ENCODE data around the gene PPP2R1B. TPM values are rescaled to one million over a fixed set of nuclear protein-coding genes. Genes with fewer than 3 reads are reported as not detected.

The PPP2R1B gene
- total and polyA plus RNA-seq, 2 of the 8 experiments (the other 6 are each of a cell fraction or from before 2014, with no cell fraction given) = 25.8 to 87.0 TPM

DNA sequence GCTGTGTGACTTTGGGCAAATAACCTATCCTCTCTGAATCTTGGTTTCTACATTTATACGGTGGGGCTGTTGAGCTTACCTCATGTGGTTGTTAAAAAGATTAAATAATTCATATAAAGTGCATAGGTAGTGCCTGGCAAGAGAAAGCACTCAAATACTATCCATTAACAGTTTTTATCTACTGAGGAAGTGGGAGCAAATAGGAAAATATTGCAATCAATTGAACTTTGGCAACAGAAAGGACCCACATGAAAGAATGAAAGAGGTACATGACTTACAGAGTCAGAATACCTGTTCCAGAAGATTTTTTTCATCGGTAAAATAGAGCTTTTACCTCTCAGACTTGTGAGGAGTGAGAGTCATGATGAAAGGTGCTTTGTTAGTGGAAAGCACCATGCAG, 6.3 kb upstream of the PPP2R1B start:
- Histone ChIP-seq H3K4ac (replicated peaks; ENCODE audit: insufficient read length, low read depth, low read length) (no peak overlapping the region), H3K27me3 (replicated peaks in 1 of 4; ENCODE audit: control insufficient read depth in 3 of 4, extremely low read depth in 1 of 4, insufficient read depth in 3 of 4, low read length in 3 of 4) (no peaks in the 10 kb centered on the region), H4K5ac (ENCODE audit: insufficient read length, low read depth, low read length) (no peak overlapping the region), H2BK5ac (ENCODE audit: low read depth, low read length) (no peak overlapping the region), H3K4me3 (ENCODE audit: extremely low read depth in 1 of 4, insufficient read depth in 2 of 4, low read depth in 3 of 4, low read length in 4 of 4) (no peak overlapping the region), H3K14ac (ENCODE audit: insufficient read length) (no peak overlapping the region), H2BK12ac (ENCODE audit: low read depth, low read length) (no peak overlapping the region), H3K9ac (replicated peaks in 1 of 4; ENCODE audit: extremely low read depth in 1 of 4, low read depth in 3 of 4, low read length in 3 of 4) (no peak overlapping the region), H2AK5ac (ENCODE audit: low read depth, low read length) (no peak overlapping the region), H3K4me2 (ENCODE audit: insufficient read depth in 1 of 2, low read depth in 2 of 2, low read length in 2 of 2) (no peak overlapping the region), H2AFZ (ENCODE audit: low read length) (no peak overlapping the region), H3K18ac (ENCODE audit: extremely low read depth, low read length) (no peak overlapping the region), H3K9me3 (ENCODE audit: insufficient read depth in 2 of 2, low read depth in 1 of 2, low read length in 1 of 2) (no peaks in the 10 kb centered on the region), H2BK120ac (replicated peaks; ENCODE audit: low read depth, low read length) (no peak overlapping the region), H2BK15ac (ENCODE audit: low read length) (no peak overlapping the region), H3K56ac (replicated peaks; ENCODE audit: insufficient read length, low read depth, low read length) (no peak overlapping the region), H3K79me2 (ENCODE audit: control insufficient read depth in 1 of 2, insufficient read depth in 2 of 2, low read length in 2 of 2) (no peaks in the 10 kb centered on the region), H4K91ac (replicated peaks; ENCODE audit: insufficient read length, low read length) (no peak overlapping the region), H3K23ac (ENCODE audit: insufficient read length) (no peak overlapping the region), H2BK20ac (ENCODE audit: low read length) (no peak overlapping the region), H3K4me1 (replicated peaks in 1 of 4; ENCODE audit: control insufficient read depth in 3 of 4, insufficient read depth in 4 of 4, low read length in 3 of 4) (peaks cover 0 to 10% (median 5%) of the 10 kb centered on the region in 4 experiments; a peak in 2 of 7 replicates), H3K27ac (ENCODE audit: low read depth, low read length) (no peak overlapping the region), H3K23me2 (ENCODE audit: low read depth, low read length) (no peaks in the 10 kb centered on the region; the same call in 1 of the 2 replicates), H3K36me3 (ENCODE audit: control insufficient read depth in 2 of 4, insufficient read depth in 4 of 4, low read length in 3 of 4) (no peaks in the 10 kb centered on the region; a peak in 1 of 8 replicates), H3K79me1 (ENCODE audit: low read depth, low read length) (no peaks in the 10 kb centered on the region), H4K8ac (ENCODE audit: extremely low read depth, insufficient read depth, low read length) (no peak overlapping the region), H4K20me1 (replicated peaks in 1 of 2; ENCODE audit: control insufficient read depth in 1 of 2, insufficient read depth in 2 of 2, low read length in 2 of 2) (no peaks in the 10 kb centered on the region)
- no peak for FAIRE-seq
- DNase-seq (ENCODE audit: low read depth in 1 of 2, low spot score in 2 of 2) = no peak
- CTCF ChIA-PET (ENCODE audit: partially characterized antibody) = interaction anchor here (0.6 to 1.8 kb wide), 11 partner anchors 10 to 489 kb away, joined by 3 to 7 read pairs (median 4); no protein-coding TSS in a partner anchor
- POLR2A ChIA-PET (ENCODE audit: partially characterized antibody) = interaction anchor here (0.9 kb wide), 1 partner anchor 170 kb away, joined by 3 read pairs; the partner anchor contains the start of gene SIK2
- 83% methylated on average over 2 of the region's 2 CpGs; no CpG with 5 or more reads in 1 of the 2 experiments for WGBS, 2 experiments (ENCODE audit: extremely low coverage in 1 of 2, insufficient coverage in 1 of 2, insufficient read length in 1 of 2, insufficient replicate concordance in 2 of 2, low coverage in 1 of 2, low lambda C conversion rate in 2 of 2, missing lambda C conversion rate in 1 of 2)

Data from H1 (cell line).